K562 (cell line): ENCODE measurements around the gene C10orf105. TPM values are rescaled to one million over a fixed set of nuclear protein-coding genes. Genes with fewer than 3 reads are reported as not detected.

Source experiments
- CTBP1 ChIP-seq: fragments of 450-650 bp; IDR thresholded peaks from 2 replicates; pipeline ENCODE4 v1.6.1; 2016; ENCODE audit warnings: borderline replicate concordance
- DEAF1 ChIP-seq: fragments of 450-650 bp; formaldehyde crosslinking; IDR thresholded peaks from 2 replicates; pipeline ENCODE4 v1.4.0; 2020; ENCODE audit warnings: mild to moderate bottlenecking, moderate library complexity
- EP400 ChIP-seq: fragments of 450-650 bp; IDR thresholded peaks from 2 replicates; pipeline ENCODE4 v1.6.1; 2017; ENCODE audit warnings: antibody characterized with exemption, mild to moderate bottlenecking, moderate library complexity
- ERF ChIP-seq: fragments of 450-650 bp; formaldehyde crosslinking; IDR thresholded peaks from 2 replicates; pipeline ENCODE4 v1.4.0; 2020; ENCODE audit warnings: mild to moderate bottlenecking, mixed read lengths
- MCM3 ChIP-seq: fragments of 450-650 bp; IDR thresholded peaks from 2 replicates; pipeline ENCODE4 v1.6.1; 2016
- MNT ChIP-seq, 2 experiments: fragments of 450-650 bp; conservative IDR thresholded peaks; 2 replicates each; pipeline ENCODE4 v1.6.1; 2017; ENCODE audit warnings: mild to moderate bottlenecking in 2 of 2, moderate library complexity in 2 of 2
- MTA2 ChIP-seq: fragments of 450-650 bp; IDR thresholded peaks from 2 replicates; pipeline ENCODE4 v1.6.1; 2016; ENCODE audit warnings: low read depth
- MYC ChIP-seq, 2 experiments: fragments of 250-450 bp in 1 of 2; sonication (Bioruptor Pico) in 1 of 2; IDR thresholded peaks; 2 replicates each; pipeline versions ENCODE4 v1.5.1 to v1.6.1; 2012 to 2021; ENCODE audit warnings: low read depth in 2 of 2, borderline replicate concordance in 1 of 2, improper control_type of control experiment in 1 of 2, low read length in 1 of 2, mild to moderate bottlenecking in 1 of 2, moderate library complexity in 1 of 2
- PRDM10 ChIP-seq: fragments of 450-650 bp; IDR thresholded peaks from 2 replicates; pipeline ENCODE4 v1.6.1; 2018; ENCODE audit not compliant: partially characterized antibody
- PYGO2 ChIP-seq: fragments of 450-650 bp; IDR thresholded peaks from 2 replicates; pipeline ENCODE4 v1.6.1; 2016; ENCODE audit warnings: mild to moderate bottlenecking, missing genetic modification characterization, moderate library complexity, missing compliant biosample characterization
- RB1 ChIP-seq: fragments of 450-650 bp; IDR thresholded peaks from 2 replicates; pipeline ENCODE4 v1.6.1; 2017; ENCODE audit warnings: low read depth, mild to moderate bottlenecking
- RUNX1 ChIP-seq: sonication (generic); IDR thresholded peaks from 2 replicates; pipeline ENCODE4 v1.6.1; 2016; ENCODE audit warnings: antibody characterized with exemption, low read depth
- SMAD4 ChIP-seq: fragments of 250-450 bp; sonication (Bioruptor Pico); conservative IDR thresholded peaks from 2 replicates; pipeline ENCODE4 v1.8.0; 2021; ENCODE audit warnings: inconsistent platforms, mild to moderate bottlenecking, moderate library complexity
- SNAPC5 ChIP-seq: fragments of 250-450 bp; sonication (Bioruptor Pico); IDR thresholded peaks from 2 replicates; pipeline ENCODE4 v1.8.0; 2021; ENCODE audit warnings: moderate library complexity, mild to moderate bottlenecking, inconsistent platforms
- SP1 ChIP-seq: sonication (generic); formaldehyde crosslinking; IDR thresholded peaks from 2 replicates; pipeline ENCODE4 v1.8.1; 2022; ENCODE audit warnings: mild to moderate bottlenecking, missing genetic modification reagents
- ZNF165 ChIP-seq: fragments of 250-450 bp; sonication (Bioruptor Pico); IDR thresholded peaks from 2 replicates; pipeline ENCODE4 v1.4.0; 2020; ENCODE audit warnings: borderline replicate concordance
- ZNF263 ChIP-seq: sonication (generic); formaldehyde crosslinking; IDR thresholded peaks from 2 replicates; pipeline ENCODE4 v1.8.0; 2022; ENCODE audit warnings: mild to moderate bottlenecking, missing genetic modification reagents, borderline replicate concordance
- ZNF644 ChIP-seq: fragments of 200-800 bp; sonication (Bioruptor generic); IDR thresholded peaks from 2 replicates; pipeline ENCODE4 v1.6.1; 2016; ENCODE audit warnings: low read depth, missing genetic modification characterization, missing compliant biosample characterization
- polyA plus RNA-seq, 8 experiments: library from polyadenylated mRNA; depleted of rRNA in 4 of 8; stranded (reverse) in 5 of 8; unstranded in 3 of 8; fragments of >200 nt; fragmentation: Nextera tagmentation in 2 of 8; fragmentation: Illumina TruSeq in 1 of 8; extraction: Ambion mirVana in 2 of 8; extraction: Trizol in 1 of 8; gene quantifications; 2 replicates each; pipeline versions ENCODE4 v1.2.1 to v1.2.3, GENCODE V29; 2011 to 2014; ENCODE audit warnings: inconsistent platforms in 1 of 8, missing spikeins in 1 of 8
- total RNA-seq, 7 experiments: library from RNA; depleted of rRNA in 6 of 7; stranded (reverse); fragments of >200 nt in 6 of 7; fragmentation: Illumina TruSeq in 2 of 7; extraction: Trizol in 2 of 7; gene quantifications; 2 replicates each; pipeline versions ENCODE4 v1.2.1 to v1.2.3, GENCODE V29; 2011 to 2021; ENCODE audit warnings: low replicate concordance in 1 of 7

Gene C10orf105
- total and polyA plus RNA-seq, 9 of the 15 experiments (the other 6 are each of a cell fraction or from before 2014, with no cell fraction given), result 0.03 to 0.25 (median 0.04) TPM; not detected in 3

- TF ChIP-seq ZNF165 (CRISPR knock-in tag) (0 out of 2 replicates have a peak, but pooled peaks have one; percentile 6), RB1 (0 out of 2 replicates have a peak, but pooled peaks have one; percentile 21), SNAPC5 (CRISPR knock-in tag) (no peak), ERF (CRISPR knock-in tag) (0 out of 2 replicates have a peak, but pooled peaks have one; percentile 55), RUNX1 (no peak), SMAD4 (CRISPR knock-in tag) (peak; percentile 74), ZNF644 (tag) (peak; percentile 49; the same call in 1 of the 2 replicates), EP400 (peak; percentile 58; the same call in 1 of the 2 replicates), CTBP1 (peak; percentile 97), MNT (conservative IDR thresholded peaks at IDR 0.05) (peak in 1 of 2 experiments; percentile 42; a peak in 3 of 4 replicates), PYGO2 (tag) (peak; percentile 56; the same call in 1 of the 2 replicates), SP1 (peak; percentile 50; the same call in 1 of the 2 replicates), ZNF263 (no peak; the same call in 1 of the 2 replicates), MYC (IDR thresholded peaks at IDR 0.05; ENCODE audit: low read depth, low read length) (peak; percentile 52; the same call in 1 of the 2 replicates), MYC (CRISPR knock-in tag; IDR thresholded peaks at IDR 0.05; ENCODE audit: borderline replicate concordance, low read depth) (peak; percentile 24; the same call in 1 of the 2 replicates), MTA2 (peak; percentile 37), PRDM10 (no peak), DEAF1 (CRISPR knock-in tag) (peak; percentile 58), MCM3 (no peak)
These were observed 33.7 kb upstream of the C10orf105 start (continued) for GRCh38 chr10:71753091-71753959.
